HG03442 (cell line): ENCODE measurements around the gene LPGAT1.
"Not testable (repeated sequence)": the region's sequence is repeated elsewhere in the genome, so short reads cannot be mapped to it uniquely, and the experiment has no call there.

Source experiments
- ATAC-seq: cut with Tn5 transposase; IDR thresholded peaks from one replicate; pipeline ENCODE4 v1.9.1; 2021; ENCODE audit warnings: mild to moderate bottlenecking, moderate library complexity; ENCODE audit not compliant: unreplicated experiment

LPGAT1 gene

DNA sequence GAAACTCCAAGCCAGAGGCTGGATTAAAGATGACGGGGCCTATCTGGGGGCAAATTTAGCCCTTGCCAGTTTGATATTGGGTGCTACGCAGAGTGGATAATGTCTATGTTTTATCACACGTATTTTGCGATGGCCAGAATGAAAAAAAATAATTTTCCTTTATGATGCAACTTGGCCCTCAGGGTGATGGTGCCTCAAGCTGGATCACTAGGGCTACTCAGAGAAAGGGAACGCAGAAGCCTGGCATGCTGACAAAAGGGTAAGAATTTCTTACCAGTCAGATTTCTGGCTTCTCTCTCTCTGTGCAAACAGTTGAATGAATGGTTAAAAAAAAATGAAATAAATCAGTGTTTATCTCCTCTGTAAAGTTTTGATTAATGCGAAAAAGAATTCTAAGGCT lies 122.6 kb downstream of the LPGAT1 start:
- no peak for ATAC-seq

DNA sequence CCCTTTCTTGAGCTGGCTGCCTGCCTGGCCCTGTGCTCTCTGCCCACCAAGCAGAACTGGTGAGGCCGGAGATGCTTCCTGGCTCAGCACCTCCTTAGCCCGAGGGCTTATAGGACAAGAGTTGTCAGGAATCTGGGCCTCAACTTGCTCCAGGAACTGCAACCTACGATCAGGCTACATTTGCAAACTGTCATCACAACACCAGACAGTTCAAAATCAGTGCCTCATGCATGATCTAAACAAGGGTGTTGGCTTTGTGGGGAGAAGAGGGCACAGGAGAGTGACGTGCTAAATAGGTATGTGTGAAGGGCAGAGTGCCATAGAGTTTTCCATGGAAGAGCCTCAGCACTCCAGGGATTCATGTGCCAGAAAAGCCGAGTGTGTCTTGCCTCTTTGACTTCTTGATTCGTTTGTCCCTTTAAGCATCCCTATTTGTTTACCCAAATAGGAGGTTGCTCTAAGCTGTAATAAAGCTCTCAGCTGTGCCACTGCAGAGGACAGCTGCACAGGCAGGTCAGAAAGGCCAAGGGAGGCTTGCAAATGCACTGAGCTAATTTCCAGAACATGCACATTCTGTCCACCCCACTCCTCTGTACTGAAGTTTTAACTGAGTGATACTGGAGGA lies 125.0 kb downstream of the LPGAT1 start:
- no peak for ATAC-seq

DNA sequence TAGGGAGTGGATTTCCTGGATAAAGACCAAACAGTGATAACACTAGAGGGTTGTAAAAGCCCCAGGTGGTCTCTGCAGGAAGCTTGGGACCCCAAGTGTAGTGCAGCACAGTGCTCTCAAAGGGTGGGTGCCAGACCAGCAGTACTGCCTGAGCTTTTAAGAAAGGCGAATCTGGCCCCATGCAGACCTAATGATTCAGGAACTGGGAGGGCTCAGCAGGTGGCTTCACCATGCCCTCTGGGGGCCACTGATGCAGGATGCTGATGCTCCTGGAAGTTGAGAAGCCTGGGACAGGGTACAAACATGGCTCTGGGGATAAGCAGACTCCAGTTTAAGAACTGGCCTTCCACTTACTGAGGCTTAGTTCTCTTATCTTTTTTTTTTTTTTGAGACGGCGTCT lies 126.0 kb downstream of the LPGAT1 start:
- ATAC-seq, result no peak

DNA sequence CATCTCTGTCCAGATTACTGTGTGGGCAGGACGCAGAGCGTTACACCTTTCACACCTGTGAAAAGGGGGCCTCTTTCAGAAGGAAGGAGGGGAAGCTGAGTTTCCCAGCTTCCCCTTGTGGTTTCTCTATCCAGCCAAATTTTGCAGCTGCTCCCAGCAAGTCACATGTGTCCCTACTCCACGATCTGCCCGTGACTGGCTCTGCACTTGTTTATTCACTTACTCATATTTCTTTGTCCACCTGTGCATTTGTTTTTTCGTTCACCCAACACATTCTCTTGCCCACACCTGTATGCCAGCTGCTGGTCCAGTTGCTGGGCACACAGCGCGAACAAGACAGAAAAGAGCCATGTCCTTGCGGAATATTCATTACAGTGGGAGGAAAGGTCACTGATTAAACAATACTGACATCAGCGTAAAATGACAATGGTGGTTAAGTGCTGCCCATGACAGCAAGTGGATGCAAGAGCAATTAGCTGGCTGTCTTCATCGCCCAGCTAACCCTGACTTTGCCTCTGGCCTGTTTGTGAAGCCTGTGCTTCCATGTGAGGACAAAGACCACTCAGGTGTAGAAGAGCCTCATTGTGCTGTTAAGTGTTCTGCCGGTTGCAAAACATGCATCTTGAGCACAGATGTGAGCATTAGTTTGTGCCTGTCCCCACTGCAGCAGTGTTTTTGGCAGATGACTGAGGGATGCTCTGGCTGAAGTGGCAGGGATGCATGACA lies 126.6 kb downstream of the LPGAT1 start:
- ATAC-seq, result no peak

DNA sequence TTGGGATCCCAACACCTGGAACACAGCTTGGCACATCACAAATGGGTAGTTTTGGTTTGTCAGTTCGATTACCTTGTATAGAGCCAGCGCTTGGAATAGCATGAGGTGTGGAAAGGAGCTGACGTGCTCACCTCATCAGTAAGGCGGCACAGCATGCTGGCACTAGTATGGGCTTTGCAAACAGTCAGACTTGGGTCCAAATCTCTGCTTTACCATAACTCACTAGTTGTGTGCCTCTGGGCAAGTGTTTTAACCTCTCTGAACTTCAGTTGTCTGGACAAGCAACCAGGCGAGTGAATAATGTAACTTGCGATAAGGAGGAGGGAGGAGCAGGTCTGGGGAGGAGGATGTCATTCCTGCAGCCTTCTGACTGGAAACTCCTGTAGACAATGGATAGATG lies 128.8 kb downstream of the LPGAT1 start:
- ATAC-seq, result no peak

DNA sequence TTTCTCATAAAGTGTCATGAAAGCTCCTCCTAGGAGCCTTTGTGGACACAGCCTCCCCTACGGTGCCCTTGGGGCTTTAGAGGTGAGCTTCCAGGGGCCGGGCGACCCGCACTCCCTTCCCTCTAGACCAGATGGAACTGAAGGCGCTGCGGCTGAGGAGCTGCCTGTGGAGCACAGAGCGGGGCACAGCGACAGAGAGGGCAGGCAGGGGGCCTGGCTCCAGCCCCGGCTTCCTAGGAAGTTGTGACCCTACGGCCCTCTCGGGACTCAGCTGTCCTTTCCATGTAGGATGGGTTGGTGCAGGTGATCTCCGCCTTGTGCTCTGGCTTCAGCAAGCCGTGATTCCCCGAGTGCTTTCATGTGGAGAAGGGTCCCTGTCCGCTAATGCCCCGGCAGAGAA lies 131.5 kb downstream of the LPGAT1 start:
- no peak for ATAC-seq

DNA sequence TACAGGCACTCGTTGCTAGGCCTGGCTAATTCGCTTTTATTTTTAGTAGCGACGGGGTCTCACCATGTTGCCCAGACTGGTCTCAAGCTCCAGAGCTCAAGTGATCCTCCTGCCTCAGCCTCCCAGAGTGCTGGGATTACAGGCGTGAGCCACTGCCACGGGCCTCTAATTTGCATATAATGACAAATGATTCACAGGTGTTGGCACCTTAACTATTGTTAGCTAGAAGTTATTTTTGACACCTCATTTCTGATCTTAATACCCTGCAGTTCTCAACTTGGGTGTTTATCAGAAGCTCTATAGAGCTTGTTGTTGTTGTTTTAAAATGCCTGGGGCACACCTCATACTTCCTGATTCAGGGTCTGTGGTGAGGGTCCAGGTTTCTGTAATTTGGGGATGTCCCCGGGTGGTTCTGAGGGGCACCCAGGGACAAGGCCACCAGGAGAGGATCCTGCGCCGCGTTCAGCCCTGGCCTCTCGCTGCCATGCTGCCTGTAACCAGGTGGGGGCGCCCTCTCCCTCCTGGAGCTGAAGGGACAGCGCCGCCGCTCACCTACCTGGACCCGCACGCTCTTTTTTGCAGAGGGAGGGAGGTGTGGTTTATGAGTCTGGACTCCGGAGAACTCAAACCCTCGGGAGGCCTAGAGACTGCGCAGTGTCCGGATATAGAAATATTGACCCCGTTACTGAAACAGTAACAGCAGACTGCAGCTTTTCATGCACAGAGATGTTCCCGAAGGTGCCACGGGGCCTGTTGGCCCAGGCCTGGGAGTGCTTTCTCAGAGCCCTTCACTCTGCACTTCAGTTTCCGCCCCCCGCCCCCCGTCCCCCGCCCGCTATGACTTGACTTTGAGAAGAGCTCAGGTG lies 132.2 kb downstream of the LPGAT1 start:
- ATAC-seq, result peak; percentile 33

DNA sequence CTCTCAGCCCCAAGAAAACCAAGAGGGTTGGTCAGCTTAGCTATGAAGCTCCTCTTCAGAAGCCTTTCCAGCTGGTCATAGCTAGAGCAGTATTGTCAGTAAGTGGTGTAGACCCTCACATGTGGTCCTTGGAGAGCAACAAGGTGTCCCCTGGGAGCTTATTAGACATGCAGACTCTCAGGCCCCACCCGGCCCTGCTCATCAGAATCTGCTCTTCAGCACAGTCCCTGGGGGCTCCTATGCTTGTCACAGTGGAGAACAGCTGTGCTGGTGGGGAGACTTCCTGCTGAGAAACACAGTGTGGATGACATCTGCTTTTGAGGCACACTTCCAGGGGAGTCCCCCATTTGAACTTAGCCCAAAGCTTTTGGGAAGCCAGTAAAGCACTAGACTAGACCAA lies 133.2 kb downstream of the LPGAT1 start:
- peak; percentile 74 for ATAC-seq

DNA sequence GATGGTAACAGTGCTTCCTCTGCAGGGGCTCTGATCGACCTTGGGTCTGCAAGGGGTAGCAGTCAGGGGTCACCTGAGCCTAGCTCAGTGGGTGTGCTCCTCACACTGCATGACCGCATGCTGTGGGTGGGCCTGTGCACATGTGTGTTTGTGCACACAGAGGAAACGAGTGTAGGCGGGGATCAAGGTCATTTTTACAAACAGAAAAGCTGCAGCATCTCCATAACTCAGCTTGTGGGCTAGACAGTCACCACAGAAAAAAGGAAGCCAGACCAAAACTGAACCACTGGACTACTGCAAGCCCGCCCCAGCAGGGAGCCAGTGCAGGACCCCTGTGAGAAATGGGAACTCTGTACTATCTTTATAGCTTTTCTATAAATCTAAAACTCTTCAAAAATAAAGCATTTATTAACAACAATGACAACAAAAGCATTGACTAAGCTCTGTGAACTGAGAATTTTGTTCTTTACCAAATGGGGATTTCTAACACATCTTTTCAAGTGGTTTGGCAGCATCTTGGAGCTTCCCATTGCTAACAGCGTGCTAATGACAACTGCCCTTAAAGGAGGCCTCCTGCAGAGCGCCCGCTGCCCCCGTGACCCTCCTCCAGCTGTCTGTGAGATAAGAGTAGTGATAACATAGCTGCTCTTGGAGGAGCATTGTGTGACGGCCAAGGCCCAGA lies 135.3 kb downstream of the LPGAT1 start:
- ATAC-seq, result peak; percentile 45

DNA sequence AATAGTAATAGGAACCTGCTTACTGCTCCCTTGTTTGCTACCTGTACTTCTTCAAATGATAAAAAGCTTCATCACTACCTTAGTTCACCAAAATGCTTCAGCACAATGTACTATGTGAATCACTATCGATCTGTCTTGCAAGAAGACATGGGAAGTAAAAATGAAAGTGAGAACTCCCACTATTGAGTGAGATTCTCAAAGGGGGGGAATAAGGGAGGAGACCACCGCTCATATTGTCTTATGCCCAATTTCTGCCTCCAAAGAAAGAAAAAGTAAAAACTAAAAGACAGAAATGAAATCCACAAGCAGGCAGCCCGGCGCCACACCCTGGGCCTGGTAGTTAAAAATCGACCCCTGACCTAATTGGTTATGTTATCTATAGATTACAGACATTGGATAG lies 136.7 kb downstream of the LPGAT1 start:
- ATAC-seq, result not testable (repeated sequence)
